Epithelial cell of esophagus (primary cell): Measurements from ENCODE around the gene BPIFB1.

Source experiments
- DNase-seq: peaks from one replicate; pipeline ENCODE4 v3.0.0; 2010; ENCODE audit warnings: low read depth
- H3K4me3 ChIP-seq: 2 replicates; pipeline ENCODE4 v1.5.1; 2011; ENCODE audit warnings: mild to moderate bottlenecking, low read length, control low read depth
- CTCF ChIP-seq: IDR thresholded peaks from 2 replicates; pipeline ENCODE4 v1.5.1; 2011; ENCODE audit warnings: low read depth, mild to moderate bottlenecking, low read length, control low read depth, inconsistent platforms; ENCODE audit not compliant: insufficient read depth; ENCODE audit errors: missing control alignments

Gene BPIFB1

GRCh38 chr20:33290852-33291251 lies 7.8 kb downstream of the BPIFB1 start:
- no peak for DNase-seq
- H3K4me3 ChIP-seq: no peak overlapping the region
- no peak for TF ChIP-seq CTCF

GRCh38 chr20:33291416-33291815 lies 8.4 kb downstream of the BPIFB1 start:
- no peak overlapping the region for H3K4me3 ChIP-seq
- no peak for DNase-seq
- TF ChIP-seq CTCF: no peak

GRCh38 chr20:33291830-33292355 lies 8.9 kb downstream of the BPIFB1 start:
- H3K4me3 ChIP-seq: no peak overlapping the region
- peak; percentile 93 for TF ChIP-seq CTCF
- DNase-seq: peak; percentile 22

GRCh38 chr20:33296206-33296605 lies 13.2 kb downstream of the BPIFB1 start:
- no peak for TF ChIP-seq CTCF
- no peak overlapping the region for H3K4me3 ChIP-seq
- no peak for DNase-seq

GRCh38 chr20:33298391-33298790 lies 15.4 kb downstream of the BPIFB1 start:
- DNase-seq: no peak
- no peak overlapping the region for H3K4me3 ChIP-seq
- TF ChIP-seq CTCF: no peak

GRCh38 chr20:33299111-33299603 lies 16.1 kb downstream of the BPIFB1 start:
- TF ChIP-seq CTCF: peak; percentile 92
- no peak overlapping the region for H3K4me3 ChIP-seq
- DNase-seq: peak; percentile 52

GRCh38 chr20:33301192-33301930 lies 18.3 kb downstream of the BPIFB1 start:
- no peak for DNase-seq
- H3K4me3 ChIP-seq: no peak overlapping the region
- TF ChIP-seq CTCF: no peak
